Colon (tissue), 2 donors: Measurements from ENCODE around the gene RDH12.
"Not testable (repeated sequence)": the region's sequence is repeated elsewhere in the genome, so short reads cannot be mapped to it uniquely, and the experiment has no call there.

ENCODE experiments used
- FAIRE-seq: peaks from 2 replicates; lab custom pipeline; 2012; peaks lifted over from hg19 to GRCh38; lab: Jason Lieb, UNC
- donor health status: control.
- donor health status: control.

The RDH12 gene

GRCh38 chr14:67701492-67701891 is at the start of gene RDH12:
TSS of gene RDH12 (plus strand) at chr14:67701886. CDS start at chr14:67722643, 20,757 bp downstream.
- not testable (repeated sequence) for FAIRE-seq

DNA sequence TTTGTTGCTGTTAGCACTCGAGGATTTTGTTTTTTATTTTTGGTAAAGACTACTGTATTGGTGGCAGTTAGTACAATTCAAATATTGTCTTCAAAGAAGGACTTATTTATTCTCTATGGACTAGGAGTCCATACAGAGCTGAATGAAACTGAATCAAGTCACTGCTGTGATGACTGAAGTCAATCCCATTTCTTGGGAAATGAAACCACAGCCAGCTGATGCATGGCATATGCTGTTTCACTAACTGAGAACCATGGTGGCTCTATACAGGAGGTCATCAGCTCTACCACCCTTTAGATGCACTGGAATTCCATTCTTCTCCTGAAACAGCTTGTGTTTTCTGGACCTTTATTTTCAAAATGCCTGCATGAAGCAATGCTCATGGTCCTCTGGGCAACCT is 49.5 kb upstream of the RDH12 start:
- no peak for FAIRE-seq

DNA sequence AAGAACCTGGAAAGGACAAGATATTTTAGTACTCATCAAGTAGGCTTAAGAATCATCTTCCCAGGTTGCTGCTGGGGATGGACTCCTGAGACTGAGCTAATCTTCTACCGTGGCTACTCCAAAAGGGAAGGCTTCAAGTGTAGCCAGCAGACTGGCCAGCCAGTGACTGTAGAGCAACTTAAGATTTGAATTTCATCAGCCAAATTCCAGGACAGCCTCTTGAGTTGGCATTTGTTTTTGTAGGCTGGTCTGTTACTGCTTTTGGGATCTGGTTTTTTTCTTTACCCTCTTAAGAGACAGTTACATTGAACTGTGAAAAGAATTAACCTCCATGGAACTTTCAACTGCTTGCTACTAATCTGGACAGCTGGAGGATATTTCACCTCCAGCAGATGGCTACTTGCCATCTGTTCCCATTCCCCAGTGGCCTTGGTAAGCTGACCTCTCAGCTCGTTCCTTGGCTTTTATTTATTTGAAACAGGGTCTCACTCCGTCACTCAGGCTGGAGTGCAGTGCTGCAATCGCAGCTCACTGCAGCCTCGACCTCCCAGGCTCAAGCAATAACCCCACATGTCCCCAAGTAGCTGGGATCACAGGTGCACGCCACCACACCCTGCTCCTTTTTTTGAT is 47.9 kb upstream of the RDH12 start:
- FAIRE-seq = no peak

DNA sequence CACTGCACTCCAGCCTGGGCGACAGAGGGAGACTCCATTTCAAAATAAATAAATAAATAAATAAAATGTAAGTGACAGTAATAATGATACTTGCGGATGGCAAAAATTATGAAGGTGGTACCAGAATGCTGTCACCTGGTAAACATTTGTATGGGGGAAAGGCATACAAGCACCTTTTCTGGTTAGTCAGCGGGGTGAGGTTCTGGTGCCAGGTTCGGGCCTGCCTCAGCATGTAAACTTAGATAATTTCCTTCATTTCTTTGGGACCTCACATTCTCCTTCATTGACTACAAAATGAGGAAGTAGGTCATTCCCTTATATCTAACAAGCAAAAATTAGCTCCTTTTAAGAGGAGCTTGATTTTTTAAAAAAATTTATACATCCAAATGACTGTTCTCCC is 38.1 kb upstream of the RDH12 start:
- FAIRE-seq = no peak

GRCh38 chr14:67665868-67666267 is 35.8 kb upstream of the RDH12 start:
- FAIRE-seq = no peak

GRCh38 chr14:67666750-67667449 is 34.8 kb upstream of the RDH12 start:
- FAIRE-seq = no peak

- no peak for FAIRE-seq
These were observed 33.1 kb upstream of the RDH12 start for GRCh38 chr14:67668559-67668958.

GRCh38 chr14:67673451-67673850 is 28.2 kb upstream of the RDH12 start:
- FAIRE-seq = no peak

GRCh38 chr14:67674139-67674479 is 27.6 kb upstream of the RDH12 start:
- FAIRE-seq = no peak

GRCh38 chr14:67674480-67675218 is 27.0 kb upstream of the RDH12 start, which contains the start of gene VTI1B:
TSS of gene VTI1B (minus strand) at chr14:67674632. CDS start at chr14:67674489, 143 bp downstream.
- FAIRE-seq = no peak

DNA sequence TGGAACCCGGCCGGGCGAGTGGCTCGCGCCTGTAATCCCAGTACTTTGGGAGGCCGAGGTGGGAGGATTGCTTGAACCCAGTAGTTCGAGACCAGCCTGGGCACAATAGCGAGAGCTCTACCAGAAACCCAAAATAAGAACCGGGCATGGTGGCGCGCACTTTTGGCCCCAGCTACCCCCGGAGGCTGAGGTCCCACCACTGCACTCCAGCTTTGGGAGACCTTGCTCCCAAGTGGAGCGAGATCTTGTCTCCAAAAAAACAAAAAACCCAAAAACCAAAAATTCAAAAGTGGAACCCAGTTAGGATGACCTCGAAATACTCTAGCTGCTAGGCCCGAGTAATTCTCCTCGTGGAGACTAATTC is 26.5 kb upstream of the RDH12 start:
- no peak for FAIRE-seq

GRCh38 chr14:67679006-67679405 is 22.7 kb upstream of the RDH12 start:
- no peak for FAIRE-seq

DNA sequence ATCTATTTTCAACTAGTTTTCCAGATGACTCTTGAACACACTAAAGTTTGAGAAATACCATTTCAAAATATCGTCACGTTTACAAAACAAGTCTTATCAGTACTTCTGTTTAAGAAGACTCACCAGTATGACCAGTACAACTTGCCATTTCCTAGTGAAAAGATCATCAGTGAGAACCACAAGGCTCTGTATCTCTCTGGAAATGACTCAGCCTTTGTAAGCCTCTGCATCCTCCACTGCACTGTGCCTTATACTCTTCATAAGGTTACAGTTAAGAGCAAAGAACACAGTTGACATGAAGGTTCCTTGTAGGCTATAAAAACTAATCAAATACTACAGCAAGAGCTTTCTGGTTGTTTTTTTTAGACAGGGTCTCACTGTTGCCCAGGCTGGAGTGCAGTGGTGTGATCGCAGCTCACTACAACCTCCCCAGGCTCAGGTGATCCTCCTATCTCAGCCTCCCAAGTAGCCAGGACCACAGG is 21.5 kb upstream of the RDH12 start:
- FAIRE-seq = no peak

DNA sequence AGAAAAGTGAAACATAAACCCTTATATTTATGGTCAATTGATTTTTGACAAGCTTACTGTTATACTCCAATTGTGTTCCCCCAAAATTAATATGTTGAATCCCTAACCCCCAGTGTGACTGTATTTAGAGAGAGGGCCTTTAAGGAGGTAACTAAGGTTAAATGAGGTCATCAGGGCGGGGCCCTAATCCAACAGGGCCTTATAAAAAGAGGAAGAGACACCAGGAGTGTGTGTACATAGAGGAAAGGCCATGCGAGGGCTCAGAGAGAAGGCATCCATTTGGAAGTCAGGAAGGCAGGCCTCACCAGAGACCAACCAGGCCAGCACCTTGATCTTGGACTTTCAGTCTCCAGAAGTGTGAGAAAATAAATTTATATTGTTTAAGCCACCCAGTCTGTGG is 20.7 kb upstream of the RDH12 start:
- no peak for FAIRE-seq

GRCh38 chr14:67683842-67684241 is 17.8 kb upstream of the RDH12 start:
- no peak for FAIRE-seq

DNA sequence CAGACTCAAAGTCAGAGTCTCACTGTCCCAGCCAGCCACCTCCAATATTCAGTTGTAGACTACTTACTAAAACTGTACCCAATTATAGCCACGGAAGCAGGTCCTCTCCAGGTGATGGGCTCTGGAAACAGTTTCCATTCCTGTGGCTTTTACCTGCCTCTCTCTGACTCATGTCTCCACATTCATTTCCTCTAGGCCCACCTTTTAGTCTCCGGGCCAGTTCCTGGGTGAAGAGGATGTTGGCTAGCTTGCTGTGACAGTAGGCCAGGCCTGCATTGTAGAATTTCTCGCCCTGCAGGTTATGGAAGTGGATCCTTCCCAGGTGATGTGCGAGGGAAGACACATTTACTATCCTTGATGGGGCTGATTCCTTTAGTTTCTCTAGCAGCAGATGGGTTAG is 11.7 kb upstream of the RDH12 start:
- no peak for FAIRE-seq

DNA sequence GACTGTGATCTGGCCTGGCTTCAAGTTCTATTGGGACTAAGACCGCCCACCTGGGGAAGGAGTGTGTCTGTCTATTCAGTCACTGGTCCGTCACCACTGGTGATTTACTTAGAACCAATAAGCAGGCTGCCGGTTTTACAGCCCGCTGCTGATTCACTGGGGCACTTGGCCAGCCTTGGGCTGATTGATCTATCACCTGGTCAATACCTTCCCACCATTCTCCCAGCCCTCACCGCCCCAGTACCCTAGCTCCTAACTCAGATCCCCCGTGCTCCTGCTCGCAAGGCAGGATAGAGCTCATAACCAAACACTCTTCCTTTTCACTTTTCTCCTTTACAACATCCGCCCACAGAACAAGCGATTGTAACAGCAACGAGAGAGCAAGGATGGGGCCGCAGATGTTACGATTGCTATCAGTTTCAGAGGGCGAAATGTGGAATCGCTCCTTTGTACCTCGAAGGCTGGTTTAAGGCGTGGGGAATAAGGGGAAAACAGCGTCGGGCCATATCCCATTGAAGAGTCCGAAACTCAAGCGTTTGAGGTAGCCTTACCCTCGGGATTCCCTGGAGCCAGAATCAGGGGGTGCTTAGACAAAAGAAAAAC is 6.8 kb upstream of the RDH12 start:
- FAIRE-seq = no peak

DNA sequence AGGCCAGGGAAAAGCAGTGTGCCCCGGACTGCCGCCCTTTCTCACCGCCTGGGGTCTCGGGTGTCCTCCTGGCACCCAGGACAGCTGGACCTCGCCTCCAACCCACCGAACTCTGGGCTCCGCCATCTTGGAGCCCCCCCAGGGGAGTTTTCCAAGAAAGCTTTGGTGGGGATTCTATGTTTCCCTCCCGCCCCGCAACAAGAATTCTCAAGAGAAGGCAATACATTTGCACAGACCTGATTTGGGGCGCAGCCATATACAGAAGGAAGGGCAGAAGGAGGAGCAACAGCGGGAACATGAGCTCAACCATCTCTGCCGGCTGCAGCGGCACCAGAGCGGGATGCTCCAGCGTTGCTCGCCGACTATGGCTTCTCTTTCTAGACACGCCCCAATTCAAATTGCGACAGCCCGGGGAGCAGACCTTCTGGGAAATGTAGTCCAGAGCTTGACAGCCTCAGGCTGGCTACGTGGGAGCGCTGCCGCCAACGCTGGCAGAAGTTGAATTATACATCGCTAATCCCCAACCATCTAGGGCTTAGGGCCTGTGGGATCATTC is 6.2 kb upstream of the RDH12 start, which contains the start of gene RDH11:
TSS of gene RDH11 (minus strand) at position 371 of the 556 bp plus-strand sequence. CDS start at position 310, 61 bp downstream.
- no peak for FAIRE-seq

- FAIRE-seq = no peak
These were observed 4.7 kb upstream of the RDH12 start for GRCh38 chr14:67697006-67697405.

DNA sequence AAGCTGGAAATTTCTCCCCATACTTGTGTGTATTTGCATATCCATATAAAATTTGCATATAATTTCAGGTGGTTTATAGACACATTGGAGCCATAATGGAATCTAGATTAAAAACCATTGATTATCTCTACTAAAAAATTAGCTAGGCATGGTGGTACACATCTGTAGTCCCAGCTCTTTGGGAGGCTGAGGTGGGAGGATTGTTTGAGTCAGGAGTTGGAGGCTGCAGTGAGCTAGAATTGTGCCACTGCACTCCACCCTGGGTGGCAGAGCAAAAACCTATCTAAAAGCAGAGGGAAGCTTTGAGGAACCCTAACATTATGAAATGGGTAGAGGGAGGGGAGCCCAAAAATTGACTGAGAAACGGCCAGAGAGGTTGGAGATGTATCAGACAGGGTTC is 3.5 kb upstream of the RDH12 start:
- FAIRE-seq = no peak

DNA sequence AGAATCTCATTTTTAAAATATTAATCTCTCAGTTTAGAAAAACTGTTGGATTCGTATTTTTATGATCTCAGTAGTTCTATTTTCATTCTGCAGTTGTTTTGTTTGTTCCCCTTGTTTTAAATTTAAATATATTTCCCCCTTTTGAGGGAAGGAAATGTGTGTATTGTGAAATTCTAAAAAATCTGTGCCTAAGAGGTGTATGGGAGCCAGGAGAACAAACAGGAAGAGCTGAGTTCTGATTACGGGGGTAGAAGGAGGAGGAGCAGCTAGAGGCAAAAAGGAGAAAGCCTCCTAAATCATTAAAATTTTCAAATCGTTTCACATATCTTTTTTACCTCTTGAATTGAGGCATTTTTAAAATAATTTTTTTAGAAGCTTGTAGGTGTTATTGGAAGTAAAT is 2.3 kb downstream of the RDH12 start:
- FAIRE-seq = no peak

GRCh38 chr14:67704484-67705089 is 2.9 kb downstream of the RDH12 start:
- no peak for FAIRE-seq
